ENCODE results near the gene AFAP1L1.
"Not testable (repeated sequence)": the region's sequence is repeated elsewhere in the genome, so short reads cannot be mapped to it uniquely, and the experiment has no call there.

Gene AFAP1L1

GRCh38 chr5:149376711-149377447 lies 105.2 kb downstream of the AFAP1L1 start:
- no peak for DNase-seq

GRCh38 chr5:149378241-149378820 lies 106.7 kb downstream of the AFAP1L1 start:
- no peak for DNase-seq

- no peak for DNase-seq
Measured at GRCh38 chr5:149379177-149379761, 107.6 kb downstream of the AFAP1L1 start, which contains the start of gene IL17B. TSS of gene IL17B (minus strand) at chr5:149379292. CDS start at chr5:149379225, 67 bp downstream.

- DNase-seq, result no peak
Measured at GRCh38 chr5:149379818-149380374, 108.2 kb downstream of the AFAP1L1 start.

- DNase-seq, result no peak
Measured at GRCh38 chr5:149380466-149381121, 108.9 kb downstream of the AFAP1L1 start.

- no peak for DNase-seq
Measured at GRCh38 chr5:149381261-149381985, 109.8 kb downstream of the AFAP1L1 start.

GRCh38 chr5:149381986-149382338 lies 110.3 kb downstream of the AFAP1L1 start:
- DNase-seq, result no peak

- DNase-seq, result no peak
Measured at GRCh38 chr5:149382517-149383220, 111.0 kb downstream of the AFAP1L1 start.

GRCh38 chr5:149383399-149383798 lies 111.7 kb downstream of the AFAP1L1 start:
- no peak for DNase-seq

GRCh38 chr5:149386166-149386565 lies 114.5 kb downstream of the AFAP1L1 start:
- DNase-seq, result no peak

- no peak for DNase-seq
Measured at GRCh38 chr5:149387081-149387631, 115.5 kb downstream of the AFAP1L1 start.

- no peak for DNase-seq
Measured at GRCh38 chr5:149387982-149388381, 116.3 kb downstream of the AFAP1L1 start.

GRCh38 chr5:149388498-149389190 lies 117.0 kb downstream of the AFAP1L1 start:
- DNase-seq, result no peak

GRCh38 chr5:149389552-149390495 lies 118.2 kb downstream of the AFAP1L1 start:
- DNase-seq, result no peak

- not testable (repeated sequence) for DNase-seq
Measured at GRCh38 chr5:149391076-149391475, 119.4 kb downstream of the AFAP1L1 start.

Data from NCI-H2107 (cell line).